Mononuclear cell (primary cell): Measurements from ENCODE around the gene CFHR4. TPM values are rescaled to one million over a fixed set of nuclear protein-coding genes. Genes with fewer than 3 reads are reported as not detected.

Experiments
- total RNA-seq: library from RNA; depleted of rRNA; stranded (reverse); fragments of >200 nt; gene quantifications from one replicate; pipeline ENCODE4 v1.2.3, GENCODE V29; 2012

The CFHR4 gene
- total RNA-seq, 1 donor = not detected

Other genes with a start within 250 kb of the CFHR4 start
- 1.6 TPM for gene CFH, start 236.0 kb upstream of the CFHR4 start, total RNA-seq
- not detected for gene CFHR3, start 113.2 kb upstream of the CFHR4 start, total RNA-seq
- gene CFHR1, start 68.3 kb upstream of the CFHR4 start, total RNA-seq = not detected
- gene CFHR2, start 55.7 kb downstream of the CFHR4 start, total RNA-seq = not detected
- not detected for gene CFHR5, start 89.5 kb downstream of the CFHR4 start, total RNA-seq
- gene F13B, start 179.2 kb downstream of the CFHR4 start, total RNA-seq = not detected